HG03064 (cell line): ENCODE measurements around the gene SGTB.
"Not testable (repeated sequence)": the region's sequence is repeated elsewhere in the genome, so short reads cannot be mapped to it uniquely, and the experiment has no call there.

Source experiments
- ATAC-seq: cut with Tn5 transposase; IDR thresholded peaks from one replicate; pipeline ENCODE4 v1.9.1; 2021; ENCODE audit warnings: low read depth; ENCODE audit not compliant: unreplicated experiment

SGTB gene

GRCh38 chr5:65676056-65676455, 45.9 kb downstream of the SGTB start:
- not testable (repeated sequence) for ATAC-seq

- ATAC-seq = no peak
Observed at GRCh38 chr5:65674749-65675148, 47.2 kb downstream of the SGTB start.

GRCh38 chr5:65672796-65673195, 49.1 kb downstream of the SGTB start:
- no peak for ATAC-seq

- ATAC-seq = no peak
Observed at GRCh38 chr5:65668696-65669095, 53.2 kb downstream of the SGTB start.

- no peak for ATAC-seq
Observed at GRCh38 chr5:65663804-65664521, 57.9 kb downstream of the SGTB start.

GRCh38 chr5:65654713-65655112, 67.2 kb downstream of the SGTB start:
- ATAC-seq = no peak

- no peak for ATAC-seq
Observed at GRCh38 chr5:65651144-65651543, 70.8 kb downstream of the SGTB start.

GRCh38 chr5:65647941-65648340, 74.0 kb downstream of the SGTB start:
- ATAC-seq = no peak

- no peak for ATAC-seq
Observed at GRCh38 chr5:65646938-65647337, 75.0 kb downstream of the SGTB start.

- no peak for ATAC-seq
Observed at GRCh38 chr5:65640240-65640639, 81.7 kb downstream of the SGTB start.

GRCh38 chr5:65630981-65631380, 90.9 kb downstream of the SGTB start:
- ATAC-seq = no peak

- ATAC-seq = no peak
Observed at GRCh38 chr5:65625743-65626142, 96.2 kb downstream of the SGTB start.

GRCh38 chr5:65624571-65625555, 97.0 kb downstream of the SGTB start, which contains the start of the genes SHLD3 and TRAPPC13:
Gene SHLD3 (plus strand): TSS chr5:65625027. CDS start chr5:65629588, 4,561 bp downstream.
Gene TRAPPC13 (plus strand): TSS chr5:65625027. CDS start chr5:65625061, 34 bp downstream.
- ATAC-seq = peak; percentile 75

- ATAC-seq = peak; percentile 94
Observed at GRCh38 chr5:65624025-65624570, 97.8 kb downstream of the SGTB start, which contains the start of gene TRIM23. Gene TRIM23 (minus strand): TSS chr5:65624333. CDS start chr5:65624274, 59 bp downstream.

GRCh38 chr5:65623482-65623881, 98.4 kb downstream of the SGTB start:
- ATAC-seq = no peak

- ATAC-seq = not testable (repeated sequence)
Observed at GRCh38 chr5:65621961-65622360, 99.9 kb downstream of the SGTB start.

- no peak for ATAC-seq
Observed at GRCh38 chr5:65620021-65620420, 101.9 kb downstream of the SGTB start.
